IgD-negative memory B cell (primary cell): ENCODE data around the gene BEND3. TPM values are rescaled to one million over a fixed set of nuclear protein-coding genes. Genes with fewer than 3 reads are reported as not detected.

Source experiments
- H3K27ac Mint-ChIP-seq, 3 donors: one replicate each; pipeline ENCODE4 v1.8.0; 2020 to 2022; ENCODE audit warnings: mild to moderate bottlenecking in 3 of 3, mixed read lengths in 3 of 3, moderate library complexity in 1 of 3
- H3K27me3 Mint-ChIP-seq: one replicate; pipeline ENCODE4 v1.8.0; 2021; ENCODE audit warnings: mixed read lengths
- H3K36me3 Mint-ChIP-seq: one replicate; pipeline ENCODE4 v1.8.0; 2020; ENCODE audit warnings: mild to moderate bottlenecking, mixed read lengths
- H3K4me1 Mint-ChIP-seq, 3 donors: one replicate each; pipeline ENCODE4 v1.8.0; 2020 to 2022; ENCODE audit warnings: mixed read lengths in 3 of 3, mild to moderate bottlenecking in 1 of 3
- H3K4me3 Mint-ChIP-seq, 4 donors: one replicate each; pipeline ENCODE4 v1.8.0; 2020 to 2022; ENCODE audit warnings: mild to moderate bottlenecking in 4 of 4, mixed read lengths in 4 of 4, moderate library complexity in 3 of 4
- H3K9me3 Mint-ChIP-seq, 3 donors: one replicate each; pipeline ENCODE4 v1.8.0; 2020 to 2021; ENCODE audit warnings: mixed read lengths in 3 of 3, mild to moderate bottlenecking in 1 of 3
- polyA plus RNA-seq: library from polyadenylated mRNA; unstranded; fragments of 300-500 nt; fragmentation: Illumina TruSeq; gene quantifications from one replicate; pipeline ENCODE4 v1.2.3, GENCODE V29; 2021

The BEND3 gene
- polyA plus RNA-seq, 1 donor from 2014 or later: 0.90 TPM

GRCh38 chr6:107080036-107080435 is 35.3 kb downstream of the BEND3 start:
- Mint-ChIP-seq H3K4me1 (peaks cover 0 to 3% (median 0%) of the 10 kb centered on the region in 3 donors), H3K27me3 (no peaks in the 10 kb centered on the region), H3K9me3 (peaks cover 0 to 2% (median 0%) of the 10 kb centered on the region in 3 donors), H3K27ac (no peak overlapping the region), H3K36me3 (peaks cover 14% of the 10 kb centered on the region), H3K4me3 (no peak overlapping the region)

GRCh38 chr6:107079429-107079828 is 35.9 kb downstream of the BEND3 start:
- Mint-ChIP-seq H3K4me3 (no peak overlapping the region), H3K4me1 (peaks cover 0 to 3% (median 0%) of the 10 kb centered on the region in 3 donors), H3K27me3 (no peaks in the 10 kb centered on the region), H3K9me3 (peaks cover 0 to under 1% (median 0%) of the 10 kb centered on the region in 3 donors), H3K36me3 (peaks cover 9% of the 10 kb centered on the region), H3K27ac (no peak overlapping the region)

GRCh38 chr6:107077710-107078109 is 37.6 kb downstream of the BEND3 start:
- no peaks in the 10 kb centered on the region for H3K9me3 Mint-ChIP-seq
- H3K4me1 Mint-ChIP-seq: peaks cover 0 to 3% (median 0%) of the 10 kb centered on the region in 3 donors
- no peaks in the 10 kb centered on the region for H3K27me3 Mint-ChIP-seq
- no peak overlapping the region for H3K27ac Mint-ChIP-seq
- H3K36me3 Mint-ChIP-seq: no peaks in the 10 kb centered on the region
- H3K4me3 Mint-ChIP-seq: no peak overlapping the region

- Mint-ChIP-seq H3K9me3 (no peaks in the 10 kb centered on the region), H3K4me3 (no peak overlapping the region), H3K27ac (peak overlapping the region in 1 of 3 donors; percentile 43), H3K36me3 (no peaks in the 10 kb centered on the region), H3K4me1 (peaks cover 0 to 3% (median 0%) of the 10 kb centered on the region in 3 donors), H3K27me3 (no peaks in the 10 kb centered on the region)
Observed at GRCh38 chr6:107075951-107076381, 39.3 kb downstream of the BEND3 start.

- H3K27me3 Mint-ChIP-seq: no peaks in the 10 kb centered on the region
- no peaks in the 10 kb centered on the region for H3K9me3 Mint-ChIP-seq
- H3K27ac Mint-ChIP-seq: no peak overlapping the region
- peaks cover 0 to 3% (median 0%) of the 10 kb centered on the region in 3 donors for H3K4me1 Mint-ChIP-seq
- H3K4me3 Mint-ChIP-seq: no peak overlapping the region
- peaks cover 2% of the 10 kb centered on the region for H3K36me3 Mint-ChIP-seq
Observed at GRCh38 chr6:107070686-107071085, 44.6 kb downstream of the BEND3 start.

GRCh38 chr6:107069631-107070548 is 45.4 kb downstream of the BEND3 start:
- Mint-ChIP-seq H3K36me3 (peaks cover 2% of the 10 kb centered on the region), H3K27me3 (no peaks in the 10 kb centered on the region), H3K4me3 (peak overlapping the region in 1 of 4 donors; percentile 17), H3K9me3 (no peaks in the 10 kb centered on the region), H3K4me1 (peaks cover 0 to under 1% (median 0%) of the 10 kb centered on the region in 3 donors), H3K27ac (no peak overlapping the region)

GRCh38 chr6:107068691-107069630 is 46.4 kb downstream of the BEND3 start:
- Mint-ChIP-seq H3K4me3 (no peak overlapping the region), H3K9me3 (no peaks in the 10 kb centered on the region), H3K36me3 (peaks cover 2% of the 10 kb centered on the region), H3K27ac (no peak overlapping the region), H3K27me3 (no peaks in the 10 kb centered on the region), H3K4me1 (peaks cover 0 to 5% (median 0%) of the 10 kb centered on the region in 3 donors)

GRCh38 chr6:107066697-107067659 is 48.3 kb downstream of the BEND3 start:
- Mint-ChIP-seq H3K4me1 (peaks cover 2 to 6% (median 2%) of the 10 kb centered on the region in 3 donors), H3K9me3 (no peaks in the 10 kb centered on the region), H3K27ac (peak overlapping the region in 1 of 3 donors; percentile 86), H3K4me3 (no peak overlapping the region), H3K27me3 (no peaks in the 10 kb centered on the region), H3K36me3 (peaks cover 2% of the 10 kb centered on the region)

- Mint-ChIP-seq H3K4me1 (peaks cover 12 to 17% (median 12%) of the 10 kb centered on the region in 3 donors), H3K36me3 (peaks cover 2% of the 10 kb centered on the region), H3K27me3 (no peaks in the 10 kb centered on the region), H3K27ac (peak overlapping the region in 1 of 3 donors; percentile 63), H3K9me3 (no peaks in the 10 kb centered on the region), H3K4me3 (no peak overlapping the region)
Observed at GRCh38 chr6:107064579-107065065, 50.7 kb downstream of the BEND3 start.

GRCh38 chr6:107062691-107063090 is 52.6 kb downstream of the BEND3 start:
- Mint-ChIP-seq H3K27ac (no peak overlapping the region), H3K4me3 (peak overlapping the region in 1 of 4 donors; percentile 78), H3K36me3 (no peaks in the 10 kb centered on the region), H3K9me3 (no peaks in the 10 kb centered on the region), H3K27me3 (no peaks in the 10 kb centered on the region), H3K4me1 (peaks cover 12 to 17% (median 12%) of the 10 kb centered on the region in 3 donors)

GRCh38 chr6:107061125-107062020 is 53.9 kb downstream of the BEND3 start:
- Mint-ChIP-seq H3K27ac (peak overlapping the region in 2 of 3 donors; percentile 20 to 49), H3K4me3 (peak overlapping the region; percentile 16 to 89 (median 79))

GRCh38 chr6:107060704-107061103 is 54.6 kb downstream of the BEND3 start:
- no peak overlapping the region for H3K27ac Mint-ChIP-seq
- H3K27me3 Mint-ChIP-seq: no peaks in the 10 kb centered on the region
- no peaks in the 10 kb centered on the region for H3K9me3 Mint-ChIP-seq
- no peaks in the 10 kb centered on the region for H3K36me3 Mint-ChIP-seq
- H3K4me1 Mint-ChIP-seq: peaks cover 12 to 17% (median 12%) of the 10 kb centered on the region in 3 donors
- no peak overlapping the region for H3K4me3 Mint-ChIP-seq

More at GRCh38 chr6:107061125-107062020, 53.9 kb downstream of the BEND3 start:
- Mint-ChIP-seq H3K36me3 (no peaks in the 10 kb centered on the region), H3K4me1 (peaks cover 12 to 17% (median 12%) of the 10 kb centered on the region in 3 donors), H3K9me3 (no peaks in the 10 kb centered on the region), H3K27me3 (no peaks in the 10 kb centered on the region)

GRCh38 chr6:107059606-107060005 is 55.7 kb downstream of the BEND3 start:
- H3K27me3 Mint-ChIP-seq: no peaks in the 10 kb centered on the region
- no peak overlapping the region for H3K27ac Mint-ChIP-seq
- no peaks in the 10 kb centered on the region for H3K36me3 Mint-ChIP-seq
- no peaks in the 10 kb centered on the region for H3K9me3 Mint-ChIP-seq
- H3K4me3 Mint-ChIP-seq: no peak overlapping the region
- peaks cover 12 to 15% (median 12%) of the 10 kb centered on the region in 3 donors for H3K4me1 Mint-ChIP-seq
